GM23338 (cell line): ENCODE measurements around the gene SNX9. TPM values are rescaled to one million over a fixed set of nuclear protein-coding genes. Genes with fewer than 3 reads are reported as not detected.

ENCODE experiments used
- ATAC-seq: fragments of 200-7000 bp; cut with Tn5 transposase; 3 replicates; pipeline ENCODE4 v1.9.1; 2020
- DNase-seq: peaks from one replicate; pipeline ENCODE4 v3.0.0-alpha.2; 2015; ENCODE audit warnings: low spot score
- H2AFZ ChIP-seq: fragments of 200-600 bp; sonication (generic); 2 replicates; pipeline ENCODE4 v1.8.0; 2016; ENCODE audit warnings: antibody characterized with exemption, mild to moderate bottlenecking, moderate library complexity
- H3F3A ChIP-seq: fragments of 200-600 bp; sonication (generic); replicated peaks from 2 replicates; pipeline ENCODE4 v1.8.0; 2017; ENCODE audit warnings: antibody characterized with exemption, mixed run types, low read depth
- H3K27ac ChIP-seq: fragments of 200-600 bp; sonication (generic); 2 replicates; pipeline ENCODE4 v1.6.1; 2016; ENCODE audit warnings: low read depth
- H3K27me3 ChIP-seq: fragments of 200-600 bp; sonication (generic); 2 replicates; pipeline ENCODE4 v1.8.0; 2016; ENCODE audit warnings: mild to moderate bottlenecking, mixed run types, moderate library complexity; ENCODE audit not compliant: insufficient read depth
- H3K36me3 ChIP-seq: fragments of 200-600 bp; sonication (generic); 2 replicates; pipeline ENCODE4 v1.8.0; 2016; ENCODE audit warnings: mild to moderate bottlenecking; ENCODE audit not compliant: insufficient read depth
- H3K4me1 ChIP-seq: fragments of 200-600 bp; sonication (generic); 2 replicates; pipeline ENCODE4 v1.8.0; 2016; ENCODE audit warnings: mild to moderate bottlenecking, moderate library complexity; ENCODE audit not compliant: insufficient read depth
- H3K4me2 ChIP-seq: fragments of 200-600 bp; sonication (generic); 2 replicates; pipeline ENCODE4 v1.7.1; 2017; ENCODE audit warnings: mixed run types
- H3K4me3 ChIP-seq: fragments of 200-600 bp; sonication (generic); 2 replicates; pipeline ENCODE4 v1.6.1; 2016; ENCODE audit warnings: mixed run types
- H3K79me2 ChIP-seq: fragments of 200-600 bp; sonication (generic); replicated peaks from 2 replicates; pipeline ENCODE4 v1.8.0; 2017; ENCODE audit warnings: mild to moderate bottlenecking; ENCODE audit not compliant: insufficient read depth
- H3K9me2 ChIP-seq: fragments of 200-600 bp; sonication (generic); 2 replicates; pipeline ENCODE4 v1.8.0; 2017; ENCODE audit not compliant: insufficient read depth
- H4K20me1 ChIP-seq: fragments of 200-600 bp; sonication (generic); replicated peaks from 2 replicates; pipeline ENCODE4 v1.8.0; 2017; ENCODE audit warnings: mild to moderate bottlenecking; ENCODE audit not compliant: insufficient read depth
- H3K27ac Mint-ChIP-seq: 2 replicates; pipeline ENCODE4 v1.8.0; 2020; ENCODE audit warnings: inconsistent platforms, mild to moderate bottlenecking, moderate library complexity, mixed read lengths
- H3K27me3 Mint-ChIP-seq: 3 replicates; pipeline ENCODE4 v1.8.0; 2022; ENCODE audit warnings: low read depth, mild to moderate bottlenecking, moderate library complexity, mixed read lengths, inconsistent platforms; ENCODE audit not compliant: insufficient read depth, poor library complexity
- H3K36me3 Mint-ChIP-seq: 3 replicates; pipeline ENCODE4 v1.8.0; 2021; ENCODE audit warnings: low read depth, mild to moderate bottlenecking, inconsistent platforms, moderate library complexity, mixed read lengths
- H3K4me1 Mint-ChIP-seq: 3 replicates; pipeline ENCODE4 v1.8.0; 2020; ENCODE audit warnings: mild to moderate bottlenecking, inconsistent platforms, mixed read lengths
- H3K4me3 Mint-ChIP-seq: 3 replicates; pipeline ENCODE4 v1.8.0; 2021; ENCODE audit warnings: moderate library complexity, mild to moderate bottlenecking, inconsistent platforms, mixed read lengths
- H3K9me3 Mint-ChIP-seq: 3 replicates; pipeline ENCODE4 v1.8.0; 2020; ENCODE audit warnings: moderate library complexity, mild to moderate bottlenecking, inconsistent platforms, mixed read lengths
- CREB1 ChIP-seq: fragments of 250-450 bp; sonication (Bioruptor Pico); IDR thresholded peaks from 2 replicates; pipeline ENCODE4 v1.5.0; 2020; ENCODE audit warnings: low read depth, mild to moderate bottlenecking, moderate library complexity
- EZH2 ChIP-seq: fragments of 200-600 bp; sonication (generic); IDR thresholded peaks from one replicate; pipeline ENCODE4 v1.8.0; 2017; ENCODE audit warnings: antibody characterized with exemption, mild to moderate bottlenecking, low read depth; ENCODE audit not compliant: unreplicated experiment
- EZH2phosphoT487 ChIP-seq: fragments of 200-600 bp; sonication (generic); IDR thresholded peaks from one replicate; pipeline ENCODE4 v1.8.1; 2018; ENCODE audit warnings: antibody characterized with exemption; ENCODE audit not compliant: unreplicated experiment
- JUNB ChIP-seq: IDR thresholded peaks from one replicate; pipeline ENCODE4 v1.6.1; 2016; ENCODE audit warnings: antibody characterized with exemption; ENCODE audit not compliant: unreplicated experiment
- NANOG ChIP-seq: IDR thresholded peaks from 2 replicates; pipeline ENCODE4 v1.6.1; 2016; ENCODE audit warnings: antibody characterized with exemption, borderline replicate concordance
- POLR2AphosphoS5 ChIP-seq: IDR thresholded peaks from 2 replicates; pipeline ENCODE4 v1.6.1; 2016; ENCODE audit warnings: antibody characterized with exemption, low read depth
- REST ChIP-seq: IDR thresholded peaks from one replicate; pipeline ENCODE4 v1.6.1; 2018; ENCODE audit warnings: antibody characterized with exemption; ENCODE audit not compliant: unreplicated experiment
- STAT1 ChIP-seq: IDR thresholded peaks from one replicate; pipeline ENCODE4 v1.6.1; 2016; ENCODE audit warnings: antibody characterized with exemption; ENCODE audit not compliant: unreplicated experiment
- ZNF114 ChIP-seq: fragments of 250-450 bp; sonication (Bioruptor Pico); IDR thresholded peaks from 2 replicates; pipeline ENCODE4 v1.5.0; 2020; ENCODE audit warnings: mild to moderate bottlenecking, moderate library complexity
- ZNF331 ChIP-seq: fragments of 250-450 bp; sonication (Bioruptor Pico); IDR thresholded peaks from 2 replicates; pipeline ENCODE4 v1.5.0; 2020; ENCODE audit warnings: low read depth, mild to moderate bottlenecking, moderate library complexity
- ZNF462 ChIP-seq: fragments of 250-450 bp; sonication (Bioruptor Pico); IDR thresholded peaks from 2 replicates; pipeline ENCODE4 v1.5.0; 2020; ENCODE audit warnings: mild to moderate bottlenecking, moderate library complexity
- polyA plus RNA-seq: library from polyadenylated mRNA; unstranded; fragments of >200 nt; fragmentation: Nextera tagmentation; extraction: Ambion mirVana; gene quantifications from 2 replicates; pipeline ENCODE4 v1.2.1, GENCODE V29; 2016
- total RNA-seq: library from RNA; depleted of rRNA; stranded (reverse); fragments of >200 nt; shearing (Covaris generic); gene quantifications from 2 replicates; pipeline ENCODE4 v1.2.3, GENCODE V29; 2014
- TF ChIP-seq, protein P1 (sequence below), 2 experiments: fragments of 200-600 bp in 1 of 2; sonication (generic) in 1 of 2; conservative IDR thresholded peaks; 2 replicates each; pipeline versions ENCODE4 v1.5.1 to v1.6.1; 2016 to 2017; ENCODE audit warnings: antibody characterized with exemption in 2 of 2, low read depth in 2 of 2, mild to moderate bottlenecking in 2 of 2, moderate library complexity in 1 of 2
- TF ChIP-seq, protein P2 (sequence below): IDR thresholded peaks from 2 replicates; pipeline ENCODE4 v1.6.1; 2016; ENCODE audit warnings: antibody characterized with exemption

The SNX9 gene
- total and polyA plus RNA-seq, 2 experiments from 2014 or later: 18.4 to 23.3 TPM

DNA sequence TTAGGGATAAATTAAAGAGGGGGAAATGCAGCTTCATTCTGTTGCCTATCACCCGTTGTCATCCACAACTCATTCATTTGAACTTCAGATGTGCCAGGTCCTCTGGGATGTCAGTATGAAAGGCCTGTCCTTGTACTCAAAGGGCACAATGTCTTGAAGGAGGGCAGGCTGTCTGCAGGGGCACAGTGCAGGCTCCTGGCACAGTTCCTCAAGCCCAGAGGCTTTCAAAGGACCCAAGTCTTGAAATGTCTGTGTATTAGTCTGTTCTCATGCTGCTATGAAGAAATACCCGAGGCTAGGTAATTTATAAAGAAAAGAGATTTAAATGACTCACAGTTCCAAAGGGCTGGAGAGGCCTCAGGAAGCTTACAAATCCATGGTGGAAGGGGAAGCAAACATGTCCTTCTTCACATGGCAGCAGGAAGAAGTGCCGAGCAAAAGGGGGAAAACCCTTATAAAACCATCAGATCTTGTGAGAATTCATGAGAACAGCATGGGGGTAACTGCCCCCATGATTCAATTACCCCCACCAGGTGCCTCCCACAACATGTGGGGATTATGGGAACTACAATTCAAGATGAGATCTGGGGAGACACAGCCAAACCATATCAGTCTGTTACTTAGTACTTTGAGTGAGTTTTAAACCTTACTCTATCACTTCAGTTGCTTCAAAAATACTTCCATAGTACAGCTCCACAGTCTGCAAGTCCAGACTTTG lies 9.4 kb downstream of the SNX9 start (continued):
- no peak for TF ChIP-seq ZNF462 (CRISPR knock-in tag)

- Histone ChIP-seq H3K9me2 (no peaks in the 10 kb centered on the region), H4K20me1 (no peaks in the 10 kb centered on the region), H3K27ac (no peak overlapping the region), H3K4me2 (no peak overlapping the region), H3K4me3 (no peak overlapping the region), H2AFZ (no peak overlapping the region), H3F3A (no peaks in the 10 kb centered on the region), H3K36me3 (no peaks in the 10 kb centered on the region), H3K27me3 (no peaks in the 10 kb centered on the region), H3K79me2 (peaks cover 97% of the 10 kb centered on the region), H3K4me1 (peaks cover 58% of the 10 kb centered on the region)
- H3K36me3 Mint-ChIP-seq: 0 out of 3 replicates have a peak, but pooled peaks cover 5% of the 10 kb centered on the region
- no peak for DNase-seq
- peak overlapping the region; percentile 81 for H3K27ac Mint-ChIP-seq
- no peaks in the 10 kb centered on the region for H3K9me3 Mint-ChIP-seq
- H3K4me3 Mint-ChIP-seq: no peak overlapping the region
- TF ChIP-seq, protein P1, sequence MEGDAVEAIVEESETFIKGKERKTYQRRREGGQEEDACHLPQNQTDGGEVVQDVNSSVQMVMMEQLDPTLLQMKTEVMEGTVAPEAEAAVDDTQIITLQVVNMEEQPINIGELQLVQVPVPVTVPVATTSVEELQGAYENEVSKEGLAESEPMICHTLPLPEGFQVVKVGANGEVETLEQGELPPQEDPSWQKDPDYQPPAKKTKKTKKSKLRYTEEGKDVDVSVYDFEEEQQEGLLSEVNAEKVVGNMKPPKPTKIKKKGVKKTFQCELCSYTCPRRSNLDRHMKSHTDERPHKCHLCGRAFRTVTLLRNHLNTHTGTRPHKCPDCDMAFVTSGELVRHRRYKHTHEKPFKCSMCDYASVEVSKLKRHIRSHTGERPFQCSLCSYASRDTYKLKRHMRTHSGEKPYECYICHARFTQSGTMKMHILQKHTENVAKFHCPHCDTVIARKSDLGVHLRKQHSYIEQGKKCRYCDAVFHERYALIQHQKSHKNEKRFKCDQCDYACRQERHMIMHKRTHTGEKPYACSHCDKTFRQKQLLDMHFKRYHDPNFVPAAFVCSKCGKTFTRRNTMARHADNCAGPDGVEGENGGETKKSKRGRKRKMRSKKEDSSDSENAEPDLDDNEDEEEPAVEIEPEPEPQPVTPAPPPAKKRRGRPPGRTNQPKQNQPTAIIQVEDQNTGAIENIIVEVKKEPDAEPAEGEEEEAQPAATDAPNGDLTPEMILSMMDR (conservative IDR thresholded peaks at IDR 0.05; ENCODE audit: low read depth in 2 of 2): no peak
- TF ChIP-seq REST: no peak
- TF ChIP-seq STAT1: no peak
- TF ChIP-seq NANOG: no peak
- no peak for TF ChIP-seq ZNF114 (CRISPR knock-in tag)
- TF ChIP-seq EZH2: no peak
- no peak for TF ChIP-seq ZNF331 (CRISPR knock-in tag)
- no peak for TF ChIP-seq JUNB
- TF ChIP-seq, protein P2, sequence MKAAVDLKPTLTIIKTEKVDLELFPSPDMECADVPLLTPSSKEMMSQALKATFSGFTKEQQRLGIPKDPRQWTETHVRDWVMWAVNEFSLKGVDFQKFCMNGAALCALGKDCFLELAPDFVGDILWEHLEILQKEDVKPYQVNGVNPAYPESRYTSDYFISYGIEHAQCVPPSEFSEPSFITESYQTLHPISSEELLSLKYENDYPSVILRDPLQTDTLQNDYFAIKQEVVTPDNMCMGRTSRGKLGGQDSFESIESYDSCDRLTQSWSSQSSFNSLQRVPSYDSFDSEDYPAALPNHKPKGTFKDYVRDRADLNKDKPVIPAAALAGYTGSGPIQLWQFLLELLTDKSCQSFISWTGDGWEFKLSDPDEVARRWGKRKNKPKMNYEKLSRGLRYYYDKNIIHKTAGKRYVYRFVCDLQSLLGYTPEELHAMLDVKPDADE: no peak
- TF ChIP-seq EZH2phosphoT487: no peak
- TF ChIP-seq CREB1 (CRISPR knock-in tag): no peak
- TF ChIP-seq POLR2AphosphoS5: no peak
- peaks cover 67% of the 10 kb centered on the region for H3K4me1 Mint-ChIP-seq
- ATAC-seq: no peak
- H3K27me3 Mint-ChIP-seq: peaks cover 3% of the 10 kb centered on the region
Observed at GRCh38 chr6:157834549-157834948, 11.5 kb downstream of the SNX9 start.
